GM21786 (cell line): ENCODE data around the gene NDUFS8.
A peak's percentile ranks its signal among the peaks of the same experiment; 100 is the strongest.
"Not testable (repeated sequence)": the region's sequence is repeated elsewhere in the genome, so short reads cannot be mapped to it uniquely, and the experiment has no call there.

Source experiments
- ATAC-seq: cut with Tn5 transposase; IDR thresholded peaks from one replicate; pipeline ENCODE4 v1.9.1; 2021; ENCODE audit not compliant: unreplicated experiment

The NDUFS8 gene

GRCh38 chr11:68030318-68031143, at the start of gene NDUFS8:
Gene NDUFS8, plus strand, starts transcription at chr11:68030681. Its CDS starts 1,471 bp downstream, at chr11:68032152.
- peak; percentile 94 for ATAC-seq

GRCh38 chr11:67981226-67981625, 49.3 kb upstream of the NDUFS8 start:
- ATAC-seq: not testable (repeated sequence)

GRCh38 chr11:67982255-67982857, 48.1 kb upstream of the NDUFS8 start:
- not testable (repeated sequence) for ATAC-seq

GRCh38 chr11:67983951-67984350, 46.5 kb upstream of the NDUFS8 start:
- no peak for ATAC-seq

- ATAC-seq: not testable (repeated sequence)
Measured at GRCh38 chr11:67985302-67985701, 45.2 kb upstream of the NDUFS8 start.

GRCh38 chr11:67990546-67991346, 39.7 kb upstream of the NDUFS8 start:
- ATAC-seq: not testable (repeated sequence)

- ATAC-seq: not testable (repeated sequence)
Measured at GRCh38 chr11:67991347-67992121, 38.9 kb upstream of the NDUFS8 start.

GRCh38 chr11:67993821-67994220, 36.7 kb upstream of the NDUFS8 start:
- not testable (repeated sequence) for ATAC-seq

GRCh38 chr11:67994387-67994786, 36.1 kb upstream of the NDUFS8 start:
- ATAC-seq: not testable (repeated sequence)

GRCh38 chr11:67995129-67995528, 35.4 kb upstream of the NDUFS8 start:
- ATAC-seq: not testable (repeated sequence)

- not testable (repeated sequence) for ATAC-seq
Measured at GRCh38 chr11:67995579-67995978, 34.9 kb upstream of the NDUFS8 start.

- ATAC-seq: no peak
Measured at GRCh38 chr11:67996051-67996450, 34.4 kb upstream of the NDUFS8 start.

- no peak for ATAC-seq
Measured at GRCh38 chr11:67996622-67997474, 33.6 kb upstream of the NDUFS8 start.

GRCh38 chr11:67997475-67997921, 33.0 kb upstream of the NDUFS8 start:
- ATAC-seq: no peak

GRCh38 chr11:67998150-67999045, 32.1 kb upstream of the NDUFS8 start:
- ATAC-seq: no peak

- ATAC-seq: no peak
Measured at GRCh38 chr11:67999201-67999629, 31.3 kb upstream of the NDUFS8 start.

GRCh38 chr11:67999704-68000103, 30.8 kb upstream of the NDUFS8 start:
- ATAC-seq: no peak

- no peak for ATAC-seq
Measured at GRCh38 chr11:68002575-68002937, 27.9 kb upstream of the NDUFS8 start.
